Neural cell (in vitro differentiated cells): ENCODE data around the gene PPP4R2.

Experiments used
- CTCF ChIP-seq: fragments of 450-650 bp; IDR thresholded peaks from 2 replicates; pipeline ENCODE4 v1.5.1; 2014; ENCODE audit warnings: antibody characterized with exemption, mild to moderate bottlenecking, moderate library complexity; ENCODE audit not compliant: poor library complexity, severe bottlenecking
- EP300 ChIP-seq: fragments of 450-650 bp; conservative IDR thresholded peaks from 2 replicates; pipeline ENCODE4 v1.6.1; 2014; ENCODE audit warnings: antibody characterized with exemption, mild to moderate bottlenecking, moderate library complexity; ENCODE audit not compliant: poor library complexity, severe bottlenecking
- EZH2 ChIP-seq: fragments of 200-600, 300-800 bp; shearing (Covaris generic), sonication (generic); IDR thresholded peaks from 2 replicates; pipeline ENCODE4 v1.6.1; 2014; ENCODE audit warnings: antibody characterized with exemption, low read length, borderline replicate concordance, mild to moderate bottlenecking; ENCODE audit not compliant: insufficient read depth, poor library complexity, severe bottlenecking
- POLR2AphosphoS5 ChIP-seq: IDR thresholded peaks from 2 replicates; pipeline ENCODE4 v1.6.1; 2012
- REST ChIP-seq: IDR thresholded peaks from 2 replicates; pipeline ENCODE4 v1.6.1; 2012; ENCODE audit warnings: borderline replicate concordance
- SMC3 ChIP-seq: fragments of 450-650 bp; conservative IDR thresholded peaks from 2 replicates; pipeline ENCODE4 v1.6.1; 2014; ENCODE audit warnings: antibody characterized with exemption, mild to moderate bottlenecking, moderate library complexity; ENCODE audit not compliant: poor library complexity
- TAF1 ChIP-seq: IDR thresholded peaks from 2 replicates; pipeline ENCODE4 v1.6.1; 2012; ENCODE audit warnings: low read depth

- TF ChIP-seq CTCF (no peak), EZH2 (no peak), REST (no peak), SMC3 (no peak), TAF1 (no peak), EP300 (no peak), POLR2AphosphoS5 (no peak)
These were observed 46.8 kb downstream of the PPP4R2 start for GRCh38 chr3:73043414-73043813.
